Heart right ventricle (tissue), 16 donors: ENCODE results near the gene ATP6V1E1. TPM values are rescaled to one million over a fixed set of nuclear protein-coding genes. Genes with fewer than 3 reads are reported as not detected.

Experiments used
- ATAC-seq, 8 donors: fragments of 200-7000 bp; cut with Tn5 transposase; one replicate each; pipeline ENCODE4 v1.9.1; 2020; ENCODE audit warnings: mild to moderate bottlenecking in 8 of 8, moderate library complexity in 8 of 8, moderate number of reproducible peaks in 1 of 8
- DNase-seq, 2 donors: peaks; one replicate each; pipeline ENCODE4 v3.0.0-alpha.2; 2020
- H3K27ac ChIP-seq, 10 donors: fragments of 200-600 bp; sonication (generic) in 2 of 10; one replicate each; pipeline versions ENCODE4 v1.5.0 to v1.8.0; 2020 to 2022; ENCODE audit warnings: mild to moderate bottlenecking in 3 of 10
- H3K27me3 ChIP-seq, 7 donors: fragments of 200-600 bp; one replicate each; pipeline ENCODE4 v1.8.0; 2021 to 2022; ENCODE audit warnings: mild to moderate bottlenecking in 2 of 7
- H3K36me3 ChIP-seq, 9 donors: fragments of 200-600 bp; sonication (generic) in 1 of 9; one replicate each; pipeline versions ENCODE4 v1.5.0 to v1.8.0; 2020 to 2022; ENCODE audit warnings: mild to moderate bottlenecking in 2 of 9
- H3K4me1 ChIP-seq, 9 donors: fragments of 200-600 bp; sonication (generic) in 1 of 9; one replicate each; pipeline versions ENCODE4 v1.5.0 to v1.8.0; 2020 to 2022; ENCODE audit warnings: mild to moderate bottlenecking in 4 of 9
- H3K4me3 ChIP-seq, 10 donors: fragments of 200-600 bp; sonication (generic) in 2 of 10; one replicate each; pipeline versions ENCODE4 v1.5.0 to v1.8.0; 2020 to 2022; ENCODE audit warnings: mild to moderate bottlenecking in 7 of 10, moderate library complexity in 2 of 10
- H3K9me3 ChIP-seq, 11 donors: fragments of 200-600 bp in 10 of 11; sonication (generic) in 2 of 11; one replicate each; pipeline versions ENCODE4 v1.5.0 to v1.8.0; 2013 to 2022; ENCODE audit warnings: mild to moderate bottlenecking in 2 of 11, control low read depth in 1 of 11, moderate library complexity in 1 of 11
- CTCF ChIP-seq, 9 donors: fragments of 200-600 bp; sonication (generic) in 2 of 9; IDR thresholded peaks; one replicate each; pipeline versions ENCODE4 v1.5.0 to v1.8.0; 2021 to 2022; ENCODE audit warnings: antibody characterized with exemption in 9 of 9, mild to moderate bottlenecking in 5 of 9, moderate library complexity in 1 of 9
- WGBS, 2 donors: extraction: QIAGEN DNeasy Blood & Tissue Kit; methylation state at CpG; one replicate each; pipeline ENCODE4 v1.1.7; 2013; ENCODE audit warnings: inconsistent platforms in 1 of 2; 5-methylcytosine and 5-hydroxymethylcytosine counted together
- intact Hi-C, 10 donors: fragments of 100-400 bp; cut with DNase I; formaldehyde crosslinking; loops; one replicate each; pipeline versions ENCODE4 v1.11.1 to v1.14.2; 2022
- polyA plus RNA-seq, 2 donors: library from polyadenylated mRNA; stranded (reverse); fragments of 200-250 nt; gene quantifications; one replicate each; pipeline ENCODE4 v1.2.3, GENCODE V29; 2013
- total RNA-seq, 10 donors: library from RNA; stranded (reverse); fragmentation: NEBNext Ultra II Directional in 3 of 10; extraction: Animal tissue kit (Norgen Biotek cat#: 25700) in 3 of 10; gene quantifications; one replicate each; pipeline versions ENCODE4 v1.2.1 to v1.2.4, GENCODE V29; 2021 to 2023
- donor health status: Arrhythmogenic right ventricular cardiomyopathy.
- donor health status: ischemic (EF 13 %, LVEDD 7.1; RV severe dilation, severe dysfunction).
- donor health status: healthy with polysubstance abuse.
- donor health status: DM: no; HTN: yes; CAD: no.
- donor health status: DM: no; HTN: no; CAD: no.
- donor health status: ischemic (EF 25% LVEDD 6.9; RV normal size, moderate dysfunction).
- donor health status: ischemic (EF 25% LVEDD 5.7; RV mildly dilated, moderate dysfunction).
- donor health status: healthy.
- donor health status: DM: yes; HTN: yes; CAD: no.
- donor health status: Ischemic cardiomyopathy.
- donor health status: ischemic (EF 35%, LVEDD 5.7; RV mildly dilated, moderate dysfunction).
- donor health status: nonischemic (EF 11% LVEDD 7.7; RV severe dilation, severe dysfunction).
- donor health status: DM: yes; HTN: yes; CAD: no.
- donor health status: PGD.
- donor health status: ischemic (EF 29% LVEDD 5.4; RV normal size, mild dysfunction).
- donor health status: nonischemic (EF 23%, LVEDD 6.1; RV moderate dilation, normal function).

The ATP6V1E1 gene
- total and polyA plus RNA-seq, 12 donors = 73.4 to 278 (median 218) TPM

GRCh38 chr22:17583151-17583550 lies 45.4 kb downstream of the ATP6V1E1 start:
- DNase-seq (no peak), ATAC-seq (no peak)
- Histone ChIP-seq H3K27me3 (no peaks in the 10 kb centered on the region), H3K27ac (no peak overlapping the region), H3K36me3 (no peaks in the 10 kb centered on the region), H3K4me3 (no peak overlapping the region), H3K4me1 (peaks cover 0 to 9% (median 0%) of the 10 kb centered on the region in 9 donors), H3K9me3 (no peaks in the 10 kb centered on the region)
- 90% methylated on average over 10 of the region's 10 CpGs for WGBS, 2 donors
- intact Hi-C loops = no loop called here
- TF ChIP-seq CTCF (IDR thresholded peaks at IDR 0.05) = no peak

GRCh38 chr22:17581631-17582030 lies 46.9 kb downstream of the ATP6V1E1 start:
- WGBS, 2 donors = 83 to 87% methylated on average over 17 of the region's 17 CpGs
- H3K9me3 ChIP-seq = no peaks in the 10 kb centered on the region
- no peak overlapping the region for H3K27ac ChIP-seq
- H3K4me1 ChIP-seq = peaks cover 0 to 9% (median 0%) of the 10 kb centered on the region in 9 donors
- H3K4me3 ChIP-seq = no peak overlapping the region
- no peaks in the 10 kb centered on the region for H3K36me3 ChIP-seq
- no peaks in the 10 kb centered on the region for H3K27me3 ChIP-seq
- intact Hi-C loops = no loop called here
- DNase-seq (no peak), ATAC-seq (peak in 1 of 8 donors; percentile 15)
- TF ChIP-seq CTCF (IDR thresholded peaks at IDR 0.05) = no peak

GRCh38 chr22:17581056-17581455 lies 47.5 kb downstream of the ATP6V1E1 start:
- Histone ChIP-seq H3K9me3 (no peaks in the 10 kb centered on the region), H3K36me3 (no peaks in the 10 kb centered on the region), H3K4me3 (no peak overlapping the region), H3K27me3 (no peaks in the 10 kb centered on the region), H3K27ac (no peak overlapping the region), H3K4me1 (peaks cover 0 to 7% (median 0%) of the 10 kb centered on the region in 9 donors)
- intact Hi-C loops = no loop called here
- DNase-seq (no peak), ATAC-seq (peak in 1 of 8 donors; percentile 20)
- no peak for TF ChIP-seq CTCF (IDR thresholded peaks at IDR 0.05)
- 79 to 80% methylated on average over 21 of the region's 21 CpGs for whole genome bisulfite sequencing, 2 donors

GRCh38 chr22:17580441-17581031 lies 48.0 kb downstream of the ATP6V1E1 start:
- Histone ChIP-seq H3K27me3 (no peaks in the 10 kb centered on the region), H3K27ac (no peak overlapping the region), H3K4me1 (peaks cover 0 to 7% (median 0%) of the 10 kb centered on the region in 9 donors), H3K4me3 (no peak overlapping the region), H3K36me3 (no peaks in the 10 kb centered on the region), H3K9me3 (no peaks in the 10 kb centered on the region)
- ATAC-seq (peak in 3 of 8 donors; percentile 6 to 48 (median 14)), DNase-seq (no peak)
- intact Hi-C loops = no loop called here
- no peak for TF ChIP-seq CTCF (IDR thresholded peaks at IDR 0.05)
- 57 to 68% methylated on average over 15 of the region's 15 CpGs for WGBS, 2 donors
